H9 (cell line): ENCODE data around the gene RCAN2. TPM values are rescaled to one million over a fixed set of nuclear protein-coding genes. Genes with fewer than 3 reads are reported as not detected.

Experiments
- DNase-seq: peaks from one replicate; pipeline ENCODE4 v3.0.0-alpha.2; 2017
- H2AFZ ChIP-seq: one replicate; pipeline ENCODE4 v1.6.1; 2013; ENCODE audit warnings: mild to moderate bottlenecking, low read length, control low read depth, moderate library complexity
- H2AK5ac ChIP-seq: 2 replicates; pipeline ENCODE4 v1.6.1; 2013; ENCODE audit warnings: low read length, control low read depth, mixed read lengths; ENCODE audit not compliant: insufficient read length
- H2BK120ac ChIP-seq: one replicate; pipeline ENCODE4 v1.6.1; 2013; ENCODE audit warnings: low read depth, mild to moderate bottlenecking, low read length, control low read depth, inconsistent platforms; ENCODE audit not compliant: poor library complexity, severe bottlenecking
- H2BK12ac ChIP-seq: 2 replicates; pipeline ENCODE4 v1.6.1; 2013; ENCODE audit warnings: low read length, control low read depth, mixed read lengths, low read depth; ENCODE audit not compliant: insufficient read length
- H2BK15ac ChIP-seq: 2 replicates; pipeline ENCODE4 v1.6.1; 2013; ENCODE audit warnings: low read depth, low read length, control low read depth
- H2BK20ac ChIP-seq: one replicate; pipeline ENCODE4 v1.6.1; 2013; ENCODE audit warnings: low read depth, mild to moderate bottlenecking, low read length, control low read depth, inconsistent platforms; ENCODE audit not compliant: poor library complexity, severe bottlenecking
- H2BK5ac ChIP-seq: 2 replicates; pipeline ENCODE4 v1.6.1; 2013; ENCODE audit warnings: low read length, control low read depth, mixed read lengths; ENCODE audit not compliant: insufficient read length
- H3K14ac ChIP-seq: 2 replicates; pipeline ENCODE4 v1.6.1; 2013; ENCODE audit warnings: low read length, control low read depth; ENCODE audit not compliant: insufficient read depth
- H3K18ac ChIP-seq: 2 replicates; pipeline ENCODE4 v1.6.1; 2013; ENCODE audit warnings: low read depth, mild to moderate bottlenecking, mixed read lengths, low read length, control low read depth; ENCODE audit not compliant: insufficient read length
- H3K23ac ChIP-seq: 2 replicates; pipeline ENCODE4 v1.6.1; 2013; ENCODE audit warnings: low read length, control low read depth, mixed read lengths, low read depth; ENCODE audit not compliant: insufficient read length
- H3K23me2 ChIP-seq: 2 replicates; pipeline ENCODE4 v1.6.1; 2013; ENCODE audit warnings: low read depth, mild to moderate bottlenecking, mixed read lengths, low read length, control low read depth; ENCODE audit not compliant: insufficient read length, poor library complexity, severe bottlenecking
- H3K27ac ChIP-seq: 2 replicates; pipeline ENCODE4 v1.5.1; 2013; ENCODE audit warnings: low read length, control low read depth, mixed read lengths, low read depth; ENCODE audit not compliant: insufficient read length
- H3K27me3 ChIP-seq: 2 replicates; pipeline ENCODE4 v1.6.1; 2013; ENCODE audit warnings: low read length, control low read depth, inconsistent platforms; ENCODE audit not compliant: insufficient read depth
- H3K4ac ChIP-seq: 2 replicates; pipeline ENCODE4 v1.6.1; 2013; ENCODE audit warnings: low read depth, mild to moderate bottlenecking, control low read depth, inconsistent platforms, low read length, moderate library complexity
- H3K4me1 ChIP-seq: 2 replicates; pipeline ENCODE4 v1.6.1; 2013; ENCODE audit warnings: low read length, control low read depth, inconsistent platforms; ENCODE audit not compliant: insufficient read depth
- H3K4me2 ChIP-seq: 2 replicates; pipeline ENCODE4 v1.6.1; 2013; ENCODE audit warnings: low read length, control low read depth, mixed read lengths; ENCODE audit not compliant: insufficient read length, insufficient read depth
- H3K56ac ChIP-seq: 2 replicates; pipeline ENCODE4 v1.6.1; 2013; ENCODE audit warnings: low read depth, mild to moderate bottlenecking, mixed read lengths, low read length, control low read depth; ENCODE audit not compliant: insufficient read length
- H3K79me1 ChIP-seq: 2 replicates; pipeline ENCODE4 v1.6.1; 2013; ENCODE audit warnings: low read depth, mild to moderate bottlenecking, moderate library complexity, low read length, control low read depth, inconsistent platforms; ENCODE audit not compliant: insufficient read depth, poor library complexity, severe bottlenecking
- H3K79me2 ChIP-seq: 2 replicates; pipeline ENCODE4 v1.6.1; 2013; ENCODE audit warnings: low read length, control low read depth, inconsistent platforms; ENCODE audit not compliant: insufficient read depth
- H3K9ac ChIP-seq: 2 replicates; pipeline ENCODE4 v1.6.1; 2013; ENCODE audit warnings: low read length, control low read depth, mixed read lengths; ENCODE audit not compliant: insufficient read length; ENCODE audit errors: extremely low read depth
- H3K9me3 ChIP-seq: one replicate; pipeline ENCODE4 v1.6.1; 2013; ENCODE audit warnings: low read depth, low read length, inconsistent platforms; ENCODE audit not compliant: control insufficient read depth
- H3T11ph ChIP-seq: one replicate; pipeline ENCODE4 v1.6.1; 2013; ENCODE audit warnings: mild to moderate bottlenecking, low read length, control low read depth, inconsistent platforms
- H4K20me1 ChIP-seq: one replicate; pipeline ENCODE4 v1.6.1; 2013; ENCODE audit not compliant: control insufficient read depth, insufficient read length, insufficient read depth
- H4K5ac ChIP-seq: 2 replicates; pipeline ENCODE4 v1.6.1; 2013; ENCODE audit warnings: low read depth, mild to moderate bottlenecking, mixed read lengths, low read length, control low read depth; ENCODE audit not compliant: insufficient read length
- H4K8ac ChIP-seq: replicated peaks from 2 replicates; pipeline ENCODE4 v1.6.1; 2013; ENCODE audit warnings: low read length, control low read depth, mixed read lengths, low read depth; ENCODE audit not compliant: insufficient read length
- H4K91ac ChIP-seq: 2 replicates; pipeline ENCODE4 v1.6.1; 2013; ENCODE audit warnings: low read depth, mild to moderate bottlenecking, moderate library complexity, mixed read lengths, low read length, control low read depth; ENCODE audit not compliant: insufficient read length
- H3K27ac Mint-ChIP-seq, 3 experiments: 2 replicates in 2 of 3; 3 replicates in 1 of 3; pipeline ENCODE4 v1.8.0; 2020 to 2021; ENCODE audit warnings: mixed read lengths in 3 of 3, mild to moderate bottlenecking in 1 of 3, moderate library complexity in 1 of 3
- H3K27me3 Mint-ChIP-seq: 2 replicates; pipeline ENCODE4 v1.8.0; 2021; ENCODE audit warnings: low read depth, mild to moderate bottlenecking, moderate library complexity, mixed read lengths
- H3K36me3 Mint-ChIP-seq, 3 experiments: 2 replicates in 2 of 3; 3 replicates in 1 of 3; pipeline ENCODE4 v1.8.0; 2020 to 2021; ENCODE audit warnings: low read depth in 3 of 3, mixed read lengths in 3 of 3; ENCODE audit not compliant: insufficient read depth in 1 of 3
- H3K4me1 Mint-ChIP-seq, 2 experiments: 2 replicates each; pipeline ENCODE4 v1.8.0; 2020; ENCODE audit warnings: mixed read lengths in 2 of 2
- H3K4me3 Mint-ChIP-seq, 2 experiments: 2 replicates in 1 of 2; 3 replicates in 1 of 2; pipeline ENCODE4 v1.8.0; 2020 to 2021; ENCODE audit warnings: mild to moderate bottlenecking in 2 of 2, mixed read lengths in 2 of 2, moderate library complexity in 1 of 2
- H3K9me3 Mint-ChIP-seq, 2 experiments: 2 replicates in 1 of 2; 3 replicates in 1 of 2; pipeline ENCODE4 v1.8.0; 2020; ENCODE audit warnings: mild to moderate bottlenecking in 2 of 2, mixed read lengths in 2 of 2, moderate library complexity in 1 of 2
- CTCF ChIP-seq: fragments of 200-600 bp; sonication (generic); conservative IDR thresholded peaks from 3 replicates; pipeline ENCODE4 v1.8.0; 2021; ENCODE audit warnings: antibody characterized with exemption, mild to moderate bottlenecking
- WGBS: extraction: QIAGEN DNeasy Blood & Tissue Kit; methylation state at CpG from one replicate; pipeline ENCODE4 v1.1.7; 2013; ENCODE audit warnings: missing lambda C conversion rate, low lambda C conversion rate, mixed read lengths; ENCODE audit not compliant: insufficient read length; ENCODE audit errors: extremely low coverage; 5-methylcytosine and 5-hydroxymethylcytosine counted together
- total RNA-seq: library from RNA; stranded (reverse); gene quantifications from 2 replicates; pipeline ENCODE4 v1.2.1, GENCODE V29; 2021

The RCAN2 gene
- total RNA-seq, 1 experiment from 2014 or later, result 3.0 TPM

GRCh38 chr6:46468403-46469010 is 22.7 kb downstream of the RCAN2 start:
- H4K20me1 ChIP-seq, result no peaks in the 10 kb centered on the region
- Mint-ChIP-seq H3K4me1 (peaks cover 34 to 35% of the 10 kb centered on the region in 2 experiments), H3K36me3 (peaks cover 0 to 4% (median 3%) of the 10 kb centered on the region in 3 experiments; a peak in 3 of 7 replicates), H3K27ac (peak overlapping the region; percentile 19 to 91 (median 31); a peak in 5 of 7 replicates), H3K27me3 (no peaks in the 10 kb centered on the region), H3K4me3 (no peak overlapping the region), H3K9me3 (peaks cover 0 to 7% of the 10 kb centered on the region in 2 experiments; a peak in 3 of 5 replicates)
- no peak overlapping the region for H3K9ac ChIP-seq
- H2BK5ac ChIP-seq, result no peak overlapping the region
- H3K23ac ChIP-seq, result no peak overlapping the region
- peaks cover 20% of the 10 kb centered on the region; the same call in 1 of the 2 replicates for H3K4me1 ChIP-seq
- H2BK20ac ChIP-seq, result no peak overlapping the region
- no peak overlapping the region for H2BK12ac ChIP-seq
- no peak overlapping the region for H4K91ac ChIP-seq
- H3K4me2 ChIP-seq, result no peak overlapping the region
- TF ChIP-seq CTCF, result no peak
- H3K18ac ChIP-seq, result no peak overlapping the region
- no peak overlapping the region for H3K56ac ChIP-seq
- H3K23me2 ChIP-seq, result peaks cover 4% of the 10 kb centered on the region
- no peaks in the 10 kb centered on the region for H3K79me2 ChIP-seq
- WGBS, result no CpG with 5 or more reads among the region's 9 CpGs
- H3K27ac ChIP-seq, result no peak overlapping the region
- no peak overlapping the region for H2BK15ac ChIP-seq
- DNase-seq, result no peak
- H3T11ph ChIP-seq, result no peak overlapping the region
- no peak overlapping the region for H2BK120ac ChIP-seq
- H2AK5ac ChIP-seq, result no peak overlapping the region
- no peaks in the 10 kb centered on the region for H3K27me3 ChIP-seq
- no peak overlapping the region for H2AFZ ChIP-seq
- H4K5ac ChIP-seq, result no peak overlapping the region
- H3K79me1 ChIP-seq, result no peaks in the 10 kb centered on the region
- H3K14ac ChIP-seq, result no peak overlapping the region
- H4K8ac ChIP-seq, result no peak overlapping the region
- H3K9me3 ChIP-seq, result no peaks in the 10 kb centered on the region
- no peak overlapping the region for H3K4ac ChIP-seq
